GM12874 (cell line): ENCODE measurements around the gene ATXN2.

Source experiments
- CTCF ChIP-seq: IDR thresholded peaks from 2 replicates; pipeline ENCODE4 v1.5.1; 2011; ENCODE audit warnings: low read depth, mild to moderate bottlenecking, control low read depth, low read length, moderate library complexity; ENCODE audit not compliant: insufficient read depth

Gene ATXN2

DNA sequence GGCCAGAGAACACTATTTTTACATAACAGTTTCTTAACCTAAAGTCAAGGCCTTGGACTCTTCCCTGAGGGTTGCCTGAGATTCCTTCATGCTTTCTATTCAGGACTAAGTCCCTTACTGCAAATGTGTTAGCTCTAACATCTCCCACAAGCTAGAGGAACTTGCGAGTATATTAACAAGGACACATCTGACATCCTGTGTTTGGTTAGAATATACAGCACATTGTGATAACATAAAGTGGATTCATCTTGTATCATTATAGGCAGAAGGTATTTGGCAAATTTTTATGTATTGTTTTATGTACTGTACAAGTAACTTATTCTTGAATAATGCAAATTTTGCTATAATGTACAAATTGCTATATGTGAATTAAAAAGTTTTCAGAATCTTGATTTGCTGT lies 147.9 kb downstream of the ATXN2 start:
- TF ChIP-seq CTCF, result no peak

GRCh38 chr12:111450676-111451075 lies 148.4 kb downstream of the ATXN2 start:
- no peak for TF ChIP-seq CTCF

DNA sequence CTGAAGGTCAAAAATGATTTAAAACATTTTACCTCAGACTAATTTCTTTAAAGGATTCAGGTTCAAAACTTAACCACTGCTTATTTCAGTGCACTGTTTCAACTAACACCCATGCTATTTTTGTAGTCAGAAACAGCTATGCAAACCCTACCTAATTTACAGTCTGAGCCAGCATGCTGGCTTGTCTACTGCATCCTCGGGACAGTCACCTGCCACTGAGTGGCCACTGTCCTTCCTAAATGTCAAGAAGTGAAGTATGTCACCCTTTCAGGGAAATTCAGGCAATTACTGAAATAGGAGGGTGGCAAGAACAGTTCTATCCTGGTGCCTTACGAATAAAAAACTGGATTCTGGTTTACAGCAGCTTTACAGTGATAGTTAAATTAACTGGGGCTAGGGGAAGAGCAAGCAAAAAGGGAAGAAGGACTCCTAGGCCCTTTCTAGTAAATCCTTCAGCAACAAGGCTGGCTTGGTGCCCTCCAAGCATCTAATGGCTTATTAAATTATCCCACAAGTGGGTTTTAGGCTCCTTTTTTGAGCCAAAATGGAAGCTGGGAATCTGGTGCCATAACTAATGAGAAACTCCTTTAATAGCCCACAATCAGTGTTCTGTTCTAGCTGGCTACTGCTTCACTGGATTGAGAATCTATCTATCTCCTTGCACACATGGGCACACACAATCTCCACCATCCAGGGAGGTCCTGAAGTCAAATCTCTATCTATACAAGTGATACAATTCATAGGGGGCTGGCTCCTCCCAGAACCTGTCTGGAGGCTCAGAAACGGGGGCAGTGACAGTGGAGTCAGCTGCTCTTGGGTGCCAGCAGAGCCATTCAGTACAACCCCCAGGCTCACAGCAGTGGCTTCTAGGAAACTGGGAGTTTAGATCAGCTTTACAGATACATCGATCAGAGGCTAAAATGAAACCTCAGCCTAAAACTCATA lies 150.0 kb downstream of the ATXN2 start:
- TF ChIP-seq CTCF, result no peak

DNA sequence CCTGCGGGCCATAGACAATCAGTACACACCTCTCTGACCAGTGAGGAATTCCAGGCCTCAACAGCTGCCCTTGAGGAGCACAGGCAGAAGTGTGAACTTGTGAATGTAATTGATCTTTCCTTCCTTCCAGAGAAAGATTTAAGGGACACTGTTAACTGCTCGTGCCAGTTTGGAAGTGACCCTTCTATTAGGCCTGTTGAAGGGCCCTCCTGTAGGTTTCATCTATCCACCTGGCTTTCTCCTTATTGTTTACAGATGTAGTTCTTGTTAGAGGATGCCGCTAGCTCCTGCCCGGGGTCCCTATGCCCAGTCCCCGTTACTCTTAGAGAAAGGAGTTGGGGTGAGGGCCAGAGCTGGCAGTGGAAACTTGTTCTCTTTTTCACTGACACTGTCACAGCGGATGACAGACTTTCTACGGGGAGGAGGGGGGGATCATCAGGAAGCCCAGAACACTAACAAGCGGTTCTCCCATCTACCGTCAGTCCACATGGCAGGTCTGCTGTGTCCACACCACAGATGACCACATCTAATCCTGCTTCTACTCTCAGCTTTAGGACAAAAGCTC lies 150.8 kb downstream of the ATXN2 start:
- TF ChIP-seq CTCF, result no peak

- no peak for TF ChIP-seq CTCF
Measured at GRCh38 chr12:111447571-111448265, 151.4 kb downstream of the ATXN2 start.

DNA sequence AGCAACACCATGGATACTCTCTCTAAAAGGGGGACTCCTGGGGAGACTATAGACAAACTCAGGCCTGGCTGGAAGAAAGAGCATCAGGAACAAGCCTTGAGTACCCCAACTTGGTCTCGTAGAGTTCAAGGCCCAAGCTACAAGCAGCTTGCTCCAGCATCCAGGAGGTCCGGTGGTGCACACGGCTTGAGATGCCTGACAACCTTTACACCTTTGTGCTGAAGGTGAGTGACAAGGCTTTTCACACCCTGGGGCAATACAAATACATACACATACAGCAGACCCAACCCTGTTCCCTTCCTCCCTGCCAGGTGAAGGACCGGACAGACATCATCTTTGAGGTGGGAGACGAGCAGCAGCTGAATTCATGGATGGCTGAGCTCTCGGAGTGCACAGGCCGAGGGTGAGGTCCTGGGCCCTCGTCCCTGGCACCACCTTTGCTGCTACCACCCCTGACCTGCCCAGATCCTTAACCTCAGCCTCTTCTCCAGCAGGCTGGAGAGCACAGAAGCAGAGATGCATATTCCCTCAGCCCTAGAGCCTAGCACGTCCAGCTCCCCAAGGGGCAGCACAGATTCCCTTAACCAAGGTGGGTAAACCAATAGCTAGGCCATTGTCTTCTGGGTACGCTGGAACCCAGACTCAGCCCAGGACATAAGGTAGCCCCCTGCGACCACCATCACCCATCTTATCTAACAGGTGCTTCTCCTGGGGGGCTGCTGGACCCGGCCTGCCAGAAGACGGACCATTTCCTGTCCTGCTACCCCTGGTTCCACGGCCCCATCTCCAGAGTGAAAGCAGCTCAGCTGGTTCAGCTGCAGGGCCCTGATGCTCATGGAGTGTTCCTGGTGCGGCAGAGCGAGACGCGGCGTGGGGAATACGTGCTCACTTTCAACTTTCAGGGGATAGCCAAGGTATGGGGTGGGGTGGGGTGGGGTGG lies 152.2 kb downstream of the ATXN2 start:
- no peak for TF ChIP-seq CTCF
